HG03103 (cell line): ENCODE results near the gene FAAH2.
"Not testable (repeated sequence)": the region's sequence is repeated elsewhere in the genome, so short reads cannot be mapped to it uniquely, and the experiment has no call there.

ENCODE experiments used
- ATAC-seq: cut with Tn5 transposase; IDR thresholded peaks from one replicate; pipeline ENCODE4 v1.9.1; 2021; ENCODE audit warnings: low read depth; ENCODE audit not compliant: unreplicated experiment

The FAAH2 gene, protein sequence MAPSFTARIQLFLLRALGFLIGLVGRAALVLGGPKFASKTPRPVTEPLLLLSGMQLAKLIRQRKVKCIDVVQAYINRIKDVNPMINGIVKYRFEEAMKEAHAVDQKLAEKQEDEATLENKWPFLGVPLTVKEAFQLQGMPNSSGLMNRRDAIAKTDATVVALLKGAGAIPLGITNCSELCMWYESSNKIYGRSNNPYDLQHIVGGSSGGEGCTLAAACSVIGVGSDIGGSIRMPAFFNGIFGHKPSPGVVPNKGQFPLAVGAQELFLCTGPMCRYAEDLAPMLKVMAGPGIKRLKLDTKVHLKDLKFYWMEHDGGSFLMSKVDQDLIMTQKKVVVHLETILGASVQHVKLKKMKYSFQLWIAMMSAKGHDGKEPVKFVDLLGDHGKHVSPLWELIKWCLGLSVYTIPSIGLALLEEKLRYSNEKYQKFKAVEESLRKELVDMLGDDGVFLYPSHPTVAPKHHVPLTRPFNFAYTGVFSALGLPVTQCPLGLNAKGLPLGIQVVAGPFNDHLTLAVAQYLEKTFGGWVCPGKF

DNA sequence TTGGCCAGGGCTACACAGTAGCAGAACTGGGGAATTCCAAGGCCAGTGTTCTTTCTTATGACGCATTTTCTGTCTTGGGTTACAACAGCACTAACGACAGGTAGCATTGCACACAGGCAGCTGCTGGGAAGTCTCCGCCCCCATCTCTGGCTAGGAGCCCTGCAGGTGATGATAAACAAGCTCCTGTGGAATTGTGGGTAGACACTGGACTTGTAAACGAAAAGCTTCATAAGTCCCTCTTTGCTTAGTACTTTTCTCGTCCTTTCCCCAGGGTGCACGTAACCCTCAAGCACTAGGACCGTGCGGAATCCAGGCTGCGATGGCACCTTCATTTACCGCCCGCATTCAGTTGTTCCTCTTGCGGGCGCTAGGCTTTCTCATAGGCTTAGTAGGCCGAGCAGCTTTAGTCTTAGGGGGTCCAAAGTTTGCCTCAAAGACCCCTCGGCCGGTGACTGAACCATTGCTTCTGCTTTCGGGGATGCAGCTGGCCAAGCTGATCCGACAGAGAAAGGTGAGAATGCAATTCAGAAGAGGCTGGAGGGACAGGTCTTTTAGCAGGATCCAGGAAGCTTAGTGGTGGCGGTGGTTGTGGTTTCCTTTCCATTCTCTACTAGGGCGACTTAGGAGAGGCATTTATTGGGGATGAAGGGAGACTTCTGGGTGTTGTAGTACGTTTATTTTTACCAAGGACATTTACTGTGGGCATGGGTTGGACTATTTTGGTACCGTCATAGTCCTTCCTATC lies at the start of gene FAAH2:
TSS of gene FAAH2 (plus strand) at position 200 of the 745 bp plus-strand sequence. CDS start at position 320, 120 bp downstream.
- peak; percentile 91 for ATAC-seq

DNA sequence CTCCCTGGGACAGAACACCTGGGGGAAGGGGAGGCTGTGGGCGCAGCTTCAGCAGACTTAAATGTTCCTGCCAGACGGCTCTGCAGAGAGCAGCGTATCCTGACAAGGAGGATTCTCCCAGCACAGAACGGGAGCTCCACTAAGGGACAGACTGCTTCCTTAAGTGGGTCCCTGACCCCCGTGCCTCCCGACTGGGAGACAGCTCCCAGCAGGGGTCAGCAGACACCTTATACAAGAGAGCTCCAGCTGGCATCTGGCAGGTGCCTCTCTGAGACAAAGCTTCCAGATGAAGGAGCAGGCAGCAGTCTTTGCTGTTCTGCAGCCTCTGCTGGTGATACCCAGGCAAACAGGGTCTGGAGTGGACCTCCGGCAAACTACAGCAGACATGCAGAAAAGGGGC lies 44.5 kb upstream of the FAAH2 start:
- no peak for ATAC-seq

DNA sequence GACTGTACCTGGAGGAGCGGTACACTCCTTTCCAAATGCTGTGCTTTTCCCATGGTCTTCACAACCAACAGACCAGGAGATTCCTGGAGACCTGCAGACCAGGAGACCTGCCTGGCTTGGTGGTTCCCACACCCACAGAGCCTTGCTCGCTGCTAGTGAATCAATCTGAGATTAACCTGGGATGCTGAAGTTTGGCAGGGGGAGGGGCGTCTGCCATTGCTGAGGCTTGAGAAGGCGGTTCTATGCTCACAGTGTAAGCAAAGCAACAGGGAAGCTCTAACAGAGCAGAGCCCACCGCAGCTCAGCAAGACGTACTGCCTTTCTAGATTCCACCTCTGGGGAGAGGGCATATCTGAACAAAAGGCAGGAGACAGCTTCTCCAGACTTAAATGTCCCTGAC lies 34.5 kb upstream of the FAAH2 start:
- no peak for ATAC-seq

DNA sequence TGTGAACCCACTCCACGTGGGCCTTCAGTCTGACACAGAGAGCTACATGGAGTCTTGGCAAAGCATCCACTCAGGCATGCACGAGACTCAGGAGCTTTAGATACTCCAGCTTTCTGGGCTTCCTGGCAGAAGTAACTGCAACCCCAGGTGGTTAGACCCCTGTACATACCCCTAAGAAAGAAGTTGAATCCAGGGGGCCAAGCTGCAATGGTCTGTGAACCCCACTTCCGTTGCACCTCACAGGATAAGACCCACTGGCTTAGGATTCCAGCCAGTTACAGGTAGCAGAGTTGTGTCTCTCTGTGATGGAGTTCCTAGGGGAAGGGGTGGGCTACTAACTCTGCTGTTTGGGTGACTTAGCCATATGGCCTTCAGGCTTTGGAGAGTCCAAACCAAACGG lies 21.4 kb upstream of the FAAH2 start:
- ATAC-seq, result no peak

DNA sequence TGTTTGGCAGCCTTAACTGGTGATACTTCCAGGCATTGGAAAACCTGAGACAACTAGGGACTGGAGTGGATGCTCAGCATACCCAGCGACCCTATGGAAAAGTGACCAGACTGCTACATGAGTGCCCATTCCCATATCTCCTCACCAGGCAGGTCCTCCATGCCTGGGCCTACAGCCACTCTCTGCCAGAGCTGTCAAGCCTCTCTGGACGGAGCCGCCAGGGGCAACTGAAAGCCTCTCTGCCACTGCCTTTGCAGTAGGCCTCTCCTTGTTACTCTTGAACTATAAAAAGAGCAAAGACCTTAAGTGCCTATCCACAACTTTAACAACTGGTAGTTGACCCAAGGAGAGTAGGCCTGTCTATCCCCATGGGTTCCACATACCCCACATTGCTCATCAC lies 20.2 kb upstream of the FAAH2 start:
- no peak for ATAC-seq

DNA sequence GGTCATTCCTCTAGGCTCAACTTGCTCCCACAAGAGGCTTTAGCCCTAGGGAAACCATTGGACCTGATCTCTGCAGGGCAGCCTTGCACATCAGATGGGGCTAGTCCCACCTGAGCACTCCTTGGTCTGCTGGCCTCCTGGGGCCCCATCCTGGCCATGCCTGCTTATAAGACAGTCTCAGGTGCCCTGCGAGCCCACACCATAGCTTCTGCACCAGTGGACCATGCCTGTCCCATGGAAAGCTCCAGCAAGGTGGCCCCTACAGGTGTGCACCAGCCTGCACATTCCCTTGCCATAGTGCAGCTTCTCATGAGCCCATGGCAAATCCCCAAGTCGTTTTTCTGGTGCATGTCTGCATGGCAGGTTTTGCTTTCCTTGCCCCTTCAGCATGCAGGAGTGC lies 19.6 kb upstream of the FAAH2 start:
- ATAC-seq, result no peak

DNA sequence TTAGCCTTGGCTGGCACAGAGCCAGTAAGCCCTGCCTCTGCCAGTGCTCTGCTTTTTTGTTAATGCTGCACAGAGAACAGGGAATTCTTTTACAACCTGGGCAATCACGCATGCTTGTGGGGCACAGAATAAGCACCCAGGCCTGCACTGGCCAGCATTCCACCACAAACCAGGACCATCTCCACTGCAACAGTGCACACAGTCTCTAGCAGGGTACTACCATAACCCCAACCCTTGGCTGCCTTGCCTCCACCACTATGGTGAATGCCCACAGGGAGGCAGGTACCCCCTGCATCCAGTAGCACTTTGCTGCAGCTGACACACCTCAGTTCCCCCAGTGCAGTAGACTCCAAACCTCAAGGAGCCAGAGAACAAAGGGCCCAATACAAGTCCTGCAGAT lies 19.2 kb upstream of the FAAH2 start:
- no peak for ATAC-seq

DNA sequence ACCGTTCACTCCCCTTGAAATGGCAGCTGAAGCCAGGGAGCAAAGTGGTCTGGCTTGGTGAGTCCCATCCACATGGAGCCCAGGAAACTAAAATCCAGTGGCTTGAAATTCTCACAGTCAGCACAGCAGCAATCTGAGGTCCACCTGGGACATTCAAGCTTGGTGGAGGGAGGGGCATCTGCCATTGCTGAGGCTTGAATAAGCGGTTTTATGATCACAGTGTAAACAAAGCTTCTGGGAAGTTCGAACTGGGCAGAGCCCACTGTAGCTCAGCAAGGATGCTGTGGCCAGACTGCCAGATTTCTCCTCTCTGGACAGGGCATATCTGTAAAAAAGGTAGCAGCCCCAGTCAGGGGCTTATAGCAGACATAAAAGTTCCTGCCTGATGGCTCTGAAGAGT lies 15.5 kb upstream of the FAAH2 start:
- no peak for ATAC-seq

DNA sequence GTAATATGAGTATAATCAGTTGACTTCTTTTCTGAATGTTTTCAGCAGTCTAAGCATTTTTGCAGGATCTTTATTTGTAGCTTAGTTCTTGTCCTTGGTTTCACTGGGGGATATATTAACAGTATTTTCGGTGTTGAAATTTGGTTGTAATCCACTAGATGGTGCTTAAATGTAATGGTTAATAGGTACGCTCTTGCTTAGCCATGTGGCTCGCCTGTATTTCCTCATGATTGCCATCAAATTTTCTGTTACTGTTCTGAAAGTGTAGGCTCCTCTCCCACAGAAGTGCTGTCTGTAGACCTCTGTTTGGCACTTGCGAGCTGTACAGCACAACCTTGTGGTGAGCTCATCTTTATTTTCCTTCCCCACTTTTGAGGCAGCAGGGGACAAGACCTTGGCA lies 3.9 kb upstream of the FAAH2 start:
- ATAC-seq, result no peak

DNA sequence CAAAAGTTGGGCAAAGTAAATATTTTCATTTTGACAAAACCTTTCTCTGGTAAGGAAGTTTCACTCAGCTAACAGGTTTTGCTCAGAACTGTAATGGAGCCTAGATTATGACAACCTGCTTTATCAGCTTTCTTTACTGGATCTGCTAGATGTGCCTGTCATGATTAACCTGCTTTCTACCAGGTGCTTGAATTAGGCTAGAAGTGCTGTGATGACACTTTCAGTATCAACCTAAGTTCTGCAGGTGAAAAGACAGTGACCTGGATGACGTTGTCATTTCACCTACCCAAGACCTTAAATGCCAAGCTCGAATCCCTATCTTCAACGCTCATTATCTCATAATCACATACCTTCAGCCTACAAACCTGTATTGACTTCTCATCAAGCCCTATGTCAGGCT lies 1.5 kb upstream of the FAAH2 start:
- ATAC-seq, result no peak

DNA sequence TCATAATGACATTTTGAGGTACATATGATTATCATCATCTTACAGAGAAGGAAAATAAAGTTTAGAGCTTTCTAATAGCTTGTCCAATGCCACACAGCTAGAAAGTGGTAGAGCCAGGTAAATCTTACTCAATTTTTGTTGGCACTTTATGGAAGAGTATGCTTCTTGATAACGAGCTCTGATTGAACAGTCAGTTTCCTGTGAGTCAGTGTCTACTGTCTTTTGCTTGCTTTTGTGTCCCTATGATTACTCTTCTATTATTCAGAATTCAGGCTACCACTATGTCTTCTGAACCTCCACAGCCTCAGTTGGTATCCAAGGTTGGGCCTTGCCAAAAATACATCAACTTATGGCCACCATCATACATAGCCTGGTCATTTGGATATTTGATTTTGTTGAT lies 2.6 kb downstream of the FAAH2 start:
- ATAC-seq, result no peak

DNA sequence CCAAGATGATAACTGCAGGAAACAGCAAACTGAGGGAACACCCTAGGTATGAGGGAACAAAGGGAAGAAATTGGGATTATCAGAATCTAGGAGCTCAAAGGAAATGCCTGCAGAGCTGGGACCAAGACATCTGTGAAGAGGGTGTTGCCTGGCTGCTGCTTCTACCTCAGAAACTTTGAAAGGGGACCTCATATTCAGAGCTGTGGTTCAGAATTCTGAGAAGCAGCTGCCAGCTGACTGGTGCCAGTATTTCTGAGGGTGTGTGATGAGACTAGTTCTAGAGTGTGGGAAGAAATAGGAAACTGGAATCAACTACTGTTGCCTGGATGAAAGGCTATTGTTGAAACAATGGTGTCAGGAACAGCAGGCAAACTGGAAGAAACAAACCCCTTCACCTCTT lies 8.5 kb downstream of the FAAH2 start:
- no peak for ATAC-seq

DNA sequence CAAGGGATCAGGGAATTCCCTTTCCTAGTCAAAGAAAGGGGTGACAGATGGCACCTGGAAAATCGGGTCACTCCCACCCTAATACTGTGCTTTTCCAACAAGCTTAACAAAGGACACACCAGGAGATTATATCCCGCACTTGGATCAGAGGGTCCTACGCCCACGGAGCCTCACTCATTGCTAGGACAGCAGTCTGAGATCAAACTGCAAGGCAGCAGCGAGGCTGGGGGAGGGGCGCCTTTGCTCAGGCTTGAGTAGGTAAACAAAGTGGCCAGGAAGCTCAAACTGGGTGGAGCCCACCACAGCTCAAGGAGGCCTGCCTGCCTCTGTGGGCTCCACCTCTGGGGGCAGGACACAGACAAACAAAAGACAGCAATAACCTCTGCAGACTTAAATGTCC lies 9.2 kb downstream of the FAAH2 start:
- ATAC-seq, result not testable (repeated sequence)

DNA sequence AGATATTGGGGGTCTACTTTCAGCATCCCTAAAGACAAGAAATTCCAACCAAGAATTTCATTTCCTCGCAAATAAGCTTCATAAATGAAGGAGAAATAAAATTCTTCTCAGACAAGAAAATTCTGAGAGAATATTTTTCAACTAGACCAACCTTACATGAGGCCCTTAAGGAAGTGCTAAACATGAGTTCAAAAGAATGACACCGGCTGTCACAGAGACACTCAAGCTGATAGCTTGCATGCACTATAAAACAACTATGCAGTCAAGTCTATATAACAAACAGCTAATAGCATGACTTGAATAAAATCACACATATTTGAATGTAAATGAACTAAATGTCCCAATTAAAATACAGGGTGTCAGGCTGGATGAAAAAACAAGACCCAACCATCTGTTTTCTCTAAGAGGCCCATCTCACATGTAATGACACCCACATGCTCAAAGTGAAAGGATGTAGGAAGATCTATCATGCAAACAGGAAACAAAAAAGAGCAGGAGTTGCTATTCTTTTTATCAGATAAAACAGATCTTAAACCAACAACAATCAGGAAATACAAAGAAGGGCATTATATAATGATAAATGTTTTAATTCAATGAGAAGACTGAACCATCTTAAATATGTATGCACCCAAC lies 27.2 kb downstream of the FAAH2 start:
- ATAC-seq, result no peak

DNA sequence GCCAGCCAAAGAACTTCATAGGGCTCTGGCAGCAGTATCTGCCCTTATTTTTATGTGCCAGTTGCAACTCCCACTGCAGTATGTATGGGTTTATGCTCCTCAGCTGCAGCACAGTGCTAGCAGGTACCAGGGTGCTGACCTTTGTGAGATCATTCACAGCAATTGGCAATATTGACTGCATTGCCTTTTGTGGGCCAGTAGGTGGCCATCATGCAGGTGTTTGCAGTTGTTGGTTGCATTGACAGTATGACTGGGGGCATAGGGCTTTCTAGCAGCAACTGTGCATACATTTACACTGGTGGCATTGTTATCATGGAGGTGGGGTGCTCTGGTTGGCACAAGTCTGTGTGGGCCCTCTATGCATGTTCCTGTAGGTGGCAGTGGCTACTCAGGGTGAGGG lies 42.5 kb downstream of the FAAH2 start:
- ATAC-seq, result no peak

DNA sequence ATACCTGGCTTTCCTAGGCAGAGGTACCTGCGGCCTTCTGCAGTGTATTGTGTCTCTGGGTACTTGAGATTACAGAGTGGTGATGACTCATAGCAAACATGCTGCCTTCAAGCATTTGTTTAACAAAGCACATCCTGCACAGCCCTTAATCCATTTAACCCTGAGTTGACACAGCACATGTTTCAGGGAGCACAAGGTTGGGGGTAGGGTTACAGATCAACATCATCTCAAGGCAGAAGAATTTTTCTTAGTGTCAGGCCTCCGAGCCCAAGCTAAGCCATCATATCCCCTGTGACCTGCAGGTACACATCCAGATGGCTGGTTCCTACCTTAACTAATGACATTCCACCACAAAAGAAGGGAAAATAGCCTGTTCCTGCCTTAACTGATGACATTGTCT lies 49.3 kb downstream of the FAAH2 start:
- ATAC-seq, result not testable (repeated sequence)

DNA sequence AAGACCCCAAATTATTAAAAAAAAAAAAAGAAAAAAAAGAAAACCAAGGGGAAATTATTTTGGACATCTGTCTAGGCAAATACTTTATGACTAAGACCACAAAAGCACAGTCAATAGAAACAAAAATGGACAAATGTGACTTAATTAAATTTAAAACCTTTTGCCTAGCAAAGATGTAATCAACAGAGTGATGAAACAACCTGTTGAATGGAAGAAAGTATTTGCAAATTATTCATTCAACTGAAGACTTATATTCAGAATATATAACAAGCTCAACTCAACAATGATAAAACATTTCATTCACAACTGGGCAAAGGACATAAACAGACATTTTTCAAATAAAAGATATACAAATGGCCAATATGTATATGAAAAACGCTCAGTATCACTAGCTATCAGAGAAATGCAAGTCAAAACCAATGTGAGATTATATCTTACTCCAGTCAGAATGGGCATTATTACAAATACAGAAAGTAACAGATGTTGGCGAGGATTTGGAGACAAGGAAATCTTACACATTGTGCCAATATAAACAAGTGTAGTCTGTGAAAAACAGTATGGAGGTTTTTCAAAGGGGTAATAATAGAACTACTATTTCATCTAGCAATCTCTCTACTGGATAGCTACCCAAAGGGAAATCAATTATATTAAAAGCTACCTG lies 67.1 kb downstream of the FAAH2 start:
- ATAC-seq, result no peak

DNA sequence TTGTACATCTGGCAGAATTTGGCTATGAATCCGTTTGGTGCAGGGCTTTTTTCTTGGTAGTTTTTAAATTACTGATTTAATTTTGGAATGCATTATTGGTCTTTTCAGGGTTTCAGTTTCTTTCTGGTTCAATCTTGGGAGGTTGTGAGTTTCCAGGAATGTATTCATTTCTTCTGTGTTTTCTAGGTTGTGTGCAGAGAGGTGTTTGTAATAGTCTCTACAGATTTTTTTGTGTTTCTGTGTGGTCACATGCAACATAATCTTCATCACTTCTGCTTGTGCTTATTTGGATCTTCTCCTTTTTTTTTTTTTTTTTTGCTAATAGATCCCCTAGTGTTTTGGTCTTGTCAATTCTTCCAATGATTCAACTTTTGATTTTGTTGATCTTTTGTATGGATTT lies 77.6 kb downstream of the FAAH2 start:
- no peak for ATAC-seq

DNA sequence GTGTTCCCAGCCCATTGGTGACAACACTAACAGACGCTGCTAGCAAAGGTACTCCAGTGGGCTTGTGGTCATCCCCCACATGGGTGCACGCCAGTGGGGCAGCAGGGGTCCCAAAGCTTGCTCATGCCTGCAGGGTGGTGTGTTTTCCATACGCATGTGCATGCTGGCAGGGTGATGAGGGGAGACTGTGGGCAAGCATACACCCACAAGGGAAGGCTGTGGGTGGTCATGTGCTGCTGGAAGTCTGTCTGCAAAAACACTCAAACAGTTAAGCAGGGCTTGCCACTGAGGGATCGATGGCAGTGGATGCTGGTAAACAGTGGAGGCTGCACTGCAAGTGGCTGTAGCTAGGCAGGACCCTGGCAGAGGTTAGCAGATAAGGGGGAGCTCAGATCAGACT lies 79.9 kb downstream of the FAAH2 start:
- no peak for ATAC-seq

DNA sequence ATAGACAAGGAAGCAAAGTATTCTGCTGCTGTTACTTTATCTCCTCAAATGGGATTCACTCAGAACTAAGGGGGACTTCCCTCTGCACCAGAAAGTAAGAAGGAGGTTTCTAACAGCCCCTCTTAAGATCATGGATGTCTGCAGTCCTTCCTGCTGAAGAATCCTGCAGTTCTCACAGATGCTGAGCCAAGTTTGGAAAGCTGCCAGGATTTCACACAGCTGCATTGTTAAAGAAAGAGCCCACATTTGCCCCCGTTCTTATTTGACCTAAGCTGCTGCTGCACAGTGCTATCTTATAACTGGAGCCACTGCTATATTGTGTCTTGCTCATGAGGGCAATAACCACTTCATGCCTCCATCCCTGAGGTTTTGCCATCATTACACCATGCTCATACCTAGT lies 81.1 kb downstream of the FAAH2 start:
- ATAC-seq, result no peak

DNA sequence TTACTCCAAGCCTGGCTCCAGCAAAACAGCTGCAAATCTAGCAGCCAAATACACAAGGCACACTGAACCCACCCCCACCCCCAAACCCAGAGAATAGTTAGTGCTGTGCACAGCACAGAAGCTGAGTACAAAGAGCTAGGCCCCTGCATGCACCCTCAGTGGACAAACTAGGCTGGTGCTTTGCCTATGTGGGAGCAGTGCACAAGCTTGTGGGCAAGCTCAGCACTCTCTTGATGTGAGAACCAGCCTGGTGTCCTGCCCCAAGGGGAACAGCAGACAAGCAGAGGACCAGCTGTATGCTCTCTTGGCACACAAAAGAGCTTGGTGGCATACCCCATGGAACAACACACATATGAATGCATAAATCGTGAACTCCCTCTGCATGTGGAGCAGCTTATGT lies 81.7 kb downstream of the FAAH2 start:
- ATAC-seq, result no peak
